ENCODE results near the gene SYTL1.
A peak's percentile ranks its signal among the peaks of the same experiment; 100 is the strongest.
"Not testable (repeated sequence)": the region's sequence is repeated elsewhere in the genome, so short reads cannot be mapped to it uniquely, and the experiment has no call there.

The SYTL1 gene

GRCh38 chr1:27372022-27372807, 30.4 kb downstream of the SYTL1 start:
- DNase-seq (ENCODE audit: low spot score in 2 of 2) = no peak
- H3K4me3 Mint-ChIP-seq = no peak overlapping the region
- no peaks in the 10 kb centered on the region for H3K36me3 Mint-ChIP-seq
- no peak overlapping the region for H3K27ac Mint-ChIP-seq
- H3K4me1 Mint-ChIP-seq = peaks cover 24% of the 10 kb centered on the region
- ATAC-seq (ENCODE audit: low read depth) = peak; percentile 52
- peaks cover 3% of the 10 kb centered on the region for H3K27me3 Mint-ChIP-seq
- H3K9me3 Mint-ChIP-seq = no peaks in the 10 kb centered on the region

DNA sequence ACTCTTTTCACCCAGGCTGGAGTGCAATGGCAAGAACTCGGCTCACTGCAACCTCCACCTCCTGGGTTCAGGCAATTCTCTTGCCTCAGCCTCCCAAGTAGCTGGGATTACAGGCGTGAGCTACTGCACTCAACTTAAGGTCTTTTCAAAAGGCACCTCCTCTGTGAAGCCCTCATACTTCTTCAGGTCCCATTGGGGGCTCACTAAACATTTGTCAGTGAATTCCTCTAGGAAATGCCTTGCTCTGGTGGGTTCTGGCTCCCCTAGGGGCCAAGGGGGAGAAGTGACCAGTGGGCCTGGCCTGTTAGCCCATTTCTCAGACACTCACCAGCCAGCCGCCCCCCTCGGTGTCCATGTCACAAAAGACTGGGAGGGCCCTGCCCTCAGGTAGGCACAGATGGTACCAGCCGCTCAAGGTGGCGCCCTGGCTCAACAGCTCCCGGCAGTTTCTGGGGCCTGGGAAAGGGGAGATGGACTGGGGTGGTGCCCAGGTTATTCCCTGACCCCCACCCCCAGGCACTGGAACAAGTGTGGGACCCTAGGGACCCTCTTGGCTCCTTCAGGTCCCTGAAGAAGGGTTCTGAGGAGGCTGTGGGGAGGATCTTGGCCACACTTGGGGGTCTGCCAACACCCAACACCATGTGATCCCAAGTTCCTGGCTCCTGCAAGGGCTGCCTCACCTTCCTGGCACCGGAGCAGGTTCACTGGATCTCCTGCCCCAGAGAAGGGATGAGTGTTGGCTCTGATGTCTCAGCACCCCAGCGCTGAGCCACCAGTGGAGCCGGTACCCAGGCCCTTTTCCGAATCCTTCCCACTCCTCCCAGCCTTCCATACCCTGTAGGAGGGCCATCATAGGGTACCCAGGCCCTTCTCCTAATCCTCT, 31.2 kb downstream of the SYTL1 start:
- no peak for DNase-seq (ENCODE audit: low spot score in 2 of 2)
- Mint-ChIP-seq H3K27me3 (peaks cover 3% of the 10 kb centered on the region), H3K36me3 (no peaks in the 10 kb centered on the region), H3K4me3 (no peak overlapping the region), H3K4me1 (peaks cover 24% of the 10 kb centered on the region), H3K27ac (no peak overlapping the region), H3K9me3 (no peaks in the 10 kb centered on the region)
- ATAC-seq (ENCODE audit: low read depth) = no peak

GRCh38 chr1:27374362-27375086, 32.7 kb downstream of the SYTL1 start, which contains the start of gene FCN3:
FCN3 (minus strand) TSS chr1:27374824; CDS start chr1:27374818, 6 bp downstream.
- ATAC-seq (ENCODE audit: low read depth) (no peak), DNase-seq (ENCODE audit: low spot score in 2 of 2) (no peak)
- Mint-ChIP-seq H3K9me3 (no peaks in the 10 kb centered on the region), H3K27me3 (peaks cover 3% of the 10 kb centered on the region), H3K27ac (no peak within 1 kb of the TSS), H3K4me3 (no peak within 1 kb of the TSS), H3K36me3 (no peaks in the 10 kb centered on the region), H3K4me1 (peaks cover 19% of the 10 kb centered on the region)

DNA sequence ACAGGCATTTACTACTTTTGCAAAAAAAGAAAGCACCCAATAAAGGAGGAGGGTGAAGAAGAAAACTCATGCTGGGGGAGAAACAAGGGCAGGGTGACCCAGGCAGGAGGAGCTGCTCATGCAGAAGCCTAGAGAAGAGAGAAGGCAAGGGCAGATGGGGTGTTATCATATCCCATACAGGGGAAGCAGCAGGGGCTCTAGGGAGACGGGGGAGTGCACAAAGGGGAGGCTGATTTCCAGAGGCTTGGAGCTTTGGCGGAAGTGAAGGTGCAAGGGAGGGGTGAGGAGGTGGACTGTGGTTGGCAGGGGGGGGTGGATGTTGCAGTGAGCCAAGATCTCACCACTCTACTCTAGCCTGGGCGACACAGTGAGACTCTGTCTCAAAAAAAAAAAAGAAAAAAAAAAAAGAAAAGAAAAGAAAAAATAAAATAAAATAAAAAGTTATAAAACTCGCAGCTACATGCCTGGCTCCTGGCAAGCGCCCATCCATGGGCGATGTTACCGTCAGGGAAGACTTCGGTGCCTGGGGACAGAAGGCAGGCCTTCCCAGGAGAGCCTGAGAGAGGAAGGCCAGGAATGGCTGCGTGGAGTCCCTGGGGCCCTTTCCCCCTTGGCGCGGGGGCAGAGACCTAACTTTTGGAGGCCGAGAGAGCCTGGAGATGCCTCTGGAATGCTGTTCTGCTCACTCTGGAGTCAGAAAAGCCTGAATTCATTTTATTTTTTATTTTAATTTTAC, 36.1 kb downstream of the SYTL1 start:
- Mint-ChIP-seq H3K4me1 (peaks cover 13% of the 10 kb centered on the region), H3K4me3 (no peak overlapping the region), H3K36me3 (no peaks in the 10 kb centered on the region), H3K27me3 (peaks cover 3% of the 10 kb centered on the region), H3K9me3 (no peaks in the 10 kb centered on the region), H3K27ac (no peak overlapping the region)
- ATAC-seq (ENCODE audit: low read depth) (no peak), DNase-seq (ENCODE audit: low spot score in 2 of 2) (no peak)

DNA sequence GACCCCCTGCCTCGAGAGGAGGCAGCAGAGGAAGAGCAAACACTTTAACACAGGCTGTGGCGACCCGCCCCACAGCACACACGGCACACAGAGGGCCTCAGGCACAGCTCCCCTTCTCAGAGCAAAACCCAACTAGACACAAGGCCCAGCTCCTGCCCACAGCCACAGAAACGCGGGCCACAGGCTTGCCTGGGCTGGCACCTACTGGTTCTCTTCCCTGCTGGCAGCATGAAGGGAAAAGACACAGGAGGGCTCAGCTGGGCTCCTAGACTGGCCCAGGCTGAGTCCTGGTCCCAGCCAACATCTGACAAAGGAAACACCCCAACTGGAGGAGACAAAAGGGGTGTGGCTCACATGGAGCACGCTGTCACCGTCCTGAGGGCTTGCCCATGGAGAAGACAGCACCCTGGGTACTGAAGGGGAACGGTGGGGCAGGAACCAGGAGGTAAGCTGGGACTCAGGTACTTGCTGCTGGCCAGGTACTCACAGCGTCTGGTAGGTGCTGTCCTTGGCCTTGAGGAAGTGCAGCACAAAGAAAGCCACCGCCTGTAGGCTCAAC, 37.8 kb downstream of the SYTL1 start:
- no peak for DNase-seq (ENCODE audit: low spot score in 2 of 2)
- Mint-ChIP-seq H3K9me3 (no peaks in the 10 kb centered on the region), H3K27ac (no peak overlapping the region), H3K4me1 (peaks cover 10% of the 10 kb centered on the region), H3K27me3 (peaks cover 3% of the 10 kb centered on the region), H3K4me3 (no peak overlapping the region), H3K36me3 (no peaks in the 10 kb centered on the region)
- no peak for ATAC-seq (ENCODE audit: low read depth)

GRCh38 chr1:27380224-27380623, 38.4 kb downstream of the SYTL1 start:
- Mint-ChIP-seq H3K4me1 (peaks cover 10% of the 10 kb centered on the region), H3K9me3 (no peaks in the 10 kb centered on the region), H3K36me3 (no peaks in the 10 kb centered on the region), H3K27me3 (peaks cover 3% of the 10 kb centered on the region), H3K27ac (no peak overlapping the region), H3K4me3 (no peak overlapping the region)
- no peak for DNase-seq (ENCODE audit: low spot score in 2 of 2)
- no peak for ATAC-seq (ENCODE audit: low read depth)

- no peaks in the 10 kb centered on the region for H3K9me3 Mint-ChIP-seq
- DNase-seq (ENCODE audit: low spot score in 2 of 2) (no peak), ATAC-seq (ENCODE audit: low read depth) (no peak)
- H3K27ac Mint-ChIP-seq = no peak overlapping the region
- H3K4me1 Mint-ChIP-seq = peaks cover 8% of the 10 kb centered on the region
- no peaks in the 10 kb centered on the region for H3K27me3 Mint-ChIP-seq
- no peaks in the 10 kb centered on the region for H3K36me3 Mint-ChIP-seq
- no peak overlapping the region for H3K4me3 Mint-ChIP-seq
These were observed 39.2 kb downstream of the SYTL1 start for GRCh38 chr1:27380766-27381733.

GRCh38 chr1:27381969-27382762, 40.3 kb downstream of the SYTL1 start:
- H3K4me3 Mint-ChIP-seq = no peak overlapping the region
- H3K4me1 Mint-ChIP-seq = peaks cover 8% of the 10 kb centered on the region
- H3K27me3 Mint-ChIP-seq = peaks cover 2% of the 10 kb centered on the region
- H3K36me3 Mint-ChIP-seq = no peaks in the 10 kb centered on the region
- peak; percentile 93 for ATAC-seq (ENCODE audit: low read depth)
- H3K27ac Mint-ChIP-seq = peak overlapping the region; percentile 1
- no peak for DNase-seq (ENCODE audit: low spot score in 2 of 2)
- no peaks in the 10 kb centered on the region for H3K9me3 Mint-ChIP-seq

- Mint-ChIP-seq H3K36me3 (no peaks in the 10 kb centered on the region), H3K27ac (peak within 1 kb of the TSS; percentile 1), H3K9me3 (no peaks in the 10 kb centered on the region), H3K4me3 (no peak within 1 kb of the TSS), H3K27me3 (peaks cover 2% of the 10 kb centered on the region), H3K4me1 (peaks cover 8% of the 10 kb centered on the region)
- ATAC-seq (ENCODE audit: low read depth) = peak; percentile 54
- DNase-seq (ENCODE audit: low spot score in 2 of 2) = peak in 1 of 2 donors; percentile 45
These were observed 41.3 kb downstream of the SYTL1 start, which contains the start of gene CD164L2 for GRCh38 chr1:27383039-27383605. CD164L2 (minus strand) TSS chr1:27383333; CDS start chr1:27383239, 94 bp downstream.

DNA sequence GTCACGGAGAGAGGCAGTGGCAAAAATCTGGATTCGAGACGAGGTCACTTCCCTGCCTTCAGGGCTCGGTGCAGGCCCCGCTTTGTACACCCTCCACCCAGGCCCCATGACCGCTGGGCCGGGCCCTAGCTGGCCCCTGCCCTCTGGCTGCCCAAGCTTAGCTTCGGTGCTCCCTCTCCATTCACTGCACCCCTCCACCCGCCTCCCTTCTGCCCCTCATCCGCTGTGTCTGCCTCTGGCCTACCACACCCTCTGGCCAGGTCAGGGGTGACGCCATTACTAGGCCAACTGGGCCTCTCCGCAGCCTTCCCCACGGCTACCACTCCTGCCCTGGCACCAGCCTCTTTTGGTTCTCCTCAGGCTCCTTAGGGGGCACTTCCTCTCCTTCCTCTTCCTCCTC, 41.8 kb downstream of the SYTL1 start:
- Mint-ChIP-seq H3K27me3 (peaks cover 2% of the 10 kb centered on the region), H3K36me3 (no peaks in the 10 kb centered on the region), H3K27ac (no peak overlapping the region), H3K9me3 (no peaks in the 10 kb centered on the region), H3K4me1 (peaks cover 10% of the 10 kb centered on the region), H3K4me3 (no peak overlapping the region)
- DNase-seq (ENCODE audit: low spot score in 2 of 2) (no peak), ATAC-seq (ENCODE audit: low read depth) (no peak)

- not testable (repeated sequence) for ATAC-seq (ENCODE audit: low read depth); H3K4me3 Mint-ChIP-seq; H3K27me3 Mint-ChIP-seq; H3K36me3 Mint-ChIP-seq; H3K27ac Mint-ChIP-seq; DNase-seq (ENCODE audit: low spot score in 2 of 2); H3K9me3 Mint-ChIP-seq
- peaks cover 11% of the 10 kb centered on the region for H3K4me1 Mint-ChIP-seq
These were observed 43.0 kb downstream of the SYTL1 start for GRCh38 chr1:27384797-27385196.
